HCT116 (cell line): ENCODE measurements around the gene ADAMTS16. TPM values are rescaled to one million over a fixed set of nuclear protein-coding genes. Genes with fewer than 3 reads are reported as not detected.

Experiments
- ATAC-seq: fragments of 200-7000 bp; cut with Tn5 transposase; 2 replicates; pipeline ENCODE4 v1.9.1; 2020; ENCODE audit warnings: mild to moderate bottlenecking, moderate library complexity
- BruUV-seq: library from RNA; stranded (reverse); fragments of 400-500 nt; replicated peaks from 2 replicates; lab custom pipeline; 2021; lab: Mats Ljungman, UMichigan
- CTCF ChIA-PET: fragments of 300-600 bp; sonication (Branson Sonifier 250); formaldehyde crosslinking; loops from one replicate; lab custom pipeline; 2021; ENCODE audit warnings: antibody characterized with exemption; lab: Charles Lee
- POLR2A ChIA-PET: fragments of 300-600, 350-600 bp; sonication (Branson Sonifier 250); formaldehyde crosslinking; loops from one replicate; lab custom pipeline; 2021; ENCODE audit warnings: antibody characterized with exemption; lab: Charles Lee
- RAD21 ChIA-PET, 2 experiments: fragments of 300-600 bp; sonication (Branson Sonifier 250); formaldehyde crosslinking; loops; one replicate each; lab custom pipeline; 2023; ENCODE audit warnings: low total read pairs in 2 of 2; ENCODE audit not compliant: uncharacterized antibody in 2 of 2, unreplicated experiment in 2 of 2, low non-redundant PET in 1 of 2; lab: Charles Lee
- DNase-seq: peaks from one replicate; pipeline ENCODE4 v3.0.0-alpha.2; 2010; ENCODE audit warnings: low read depth, low spot score
- H2AFZ ChIP-seq: fragments of 200-600 bp; shearing (Covaris generic), sonication (generic); 2 replicates; pipeline ENCODE4 v1.6.1; 2017; ENCODE audit warnings: low read depth, mixed run types, mixed read lengths, antibody characterized with exemption, low read length; ENCODE audit not compliant: poor library complexity, severe bottlenecking
- H3K27ac ChIP-seq: 2 replicates; pipeline ENCODE4 v1.5.1; 2012; ENCODE audit warnings: low read depth, low read length
- H3K27me3 ChIP-seq: fragments of 200-600 bp; sonication (generic); 2 replicates; pipeline ENCODE4 v1.6.1; 2016; ENCODE audit warnings: mixed run types, low read length, mixed read lengths; ENCODE audit not compliant: insufficient read depth
- H3K36me3 ChIP-seq, 2 experiments: fragments of 200-500 bp in 1 of 2; fragments of 200-600 bp in 1 of 2; sonication (Bioruptor generic) in 1 of 2; sonication (generic) in 1 of 2; 2 replicates each; pipeline versions ENCODE4 v1.5.1 to v1.6.1; 2014 to 2016; ENCODE audit warnings: low read length in 2 of 2, inconsistent platforms in 1 of 2, mixed read lengths in 1 of 2, mixed run types in 1 of 2; ENCODE audit not compliant: insufficient read depth in 2 of 2, control insufficient read depth in 1 of 2
- H3K4me1 ChIP-seq, 2 experiments: fragments of 200-600 bp in 1 of 2; sonication (generic) in 1 of 2; 2 replicates each; pipeline versions ENCODE4 v1.5.1 to v1.6.1; 2012 to 2017; ENCODE audit warnings: low read length in 2 of 2, inconsistent platforms in 1 of 2, mild to moderate bottlenecking in 1 of 2, mixed read lengths in 1 of 2, mixed run types in 1 of 2, moderate library complexity in 1 of 2; ENCODE audit not compliant: insufficient read depth in 2 of 2, control insufficient read depth in 1 of 2
- H3K4me2 ChIP-seq: fragments of 200-600 bp; sonication (generic); 2 replicates; pipeline ENCODE4 v1.6.1; 2017; ENCODE audit warnings: mixed run types, low read length, mixed read lengths
- H3K4me3 ChIP-seq, 2 experiments: fragments of 200-600 bp in 1 of 2; sonication (generic) in 1 of 2; replicated peaks in 1 of 2; 2 replicates each; pipeline ENCODE4 v1.5.1; 2011 to 2016; ENCODE audit warnings: low read length in 2 of 2, control low read depth in 1 of 2, low read depth in 1 of 2, mild to moderate bottlenecking in 1 of 2, mixed read lengths in 1 of 2, mixed run types in 1 of 2
- H3K79me2 ChIP-seq: fragments of 200-600 bp; sonication (generic); 2 replicates; pipeline ENCODE4 v1.6.1; 2017; ENCODE audit warnings: mild to moderate bottlenecking, mixed run types, low read length, moderate library complexity, mixed read lengths; ENCODE audit not compliant: insufficient read depth
- H3K9ac ChIP-seq: fragments of 200-600 bp; sonication (generic); 2 replicates; pipeline ENCODE4 v1.6.1; 2016; ENCODE audit warnings: low read length, mixed read lengths
- H3K9me2 ChIP-seq: fragments of 200-600 bp; sonication (generic), shearing (Covaris generic); 2 replicates; pipeline ENCODE4 v1.6.1; 2017; ENCODE audit warnings: mixed run types, mild to moderate bottlenecking, moderate library complexity; ENCODE audit not compliant: insufficient read depth
- H3K9me3 ChIP-seq, 2 experiments: fragments of 200-500 bp in 1 of 2; fragments of 200-600 bp in 1 of 2; sonication (Bioruptor generic) in 1 of 2; sonication (generic) in 1 of 2; 2 replicates each; pipeline ENCODE4 v1.6.1; 2014 to 2017; ENCODE audit warnings: low read length in 2 of 2, mixed read lengths in 2 of 2, inconsistent platforms in 1 of 2, low read depth in 1 of 2, mild to moderate bottlenecking in 1 of 2, mixed run types in 1 of 2, moderate library complexity in 1 of 2; ENCODE audit not compliant: control insufficient read depth in 1 of 2, insufficient read depth in 1 of 2
- H4K20me1 ChIP-seq: fragments of 200-600 bp; sonication (generic), shearing (Covaris generic); 2 replicates; pipeline ENCODE4 v1.6.1; 2017; ENCODE audit warnings: mixed run types, mild to moderate bottlenecking, moderate library complexity; ENCODE audit not compliant: insufficient read depth
- CBX3 ChIP-seq: IDR thresholded peaks from 2 replicates; pipeline ENCODE4 v1.6.1; 2012; ENCODE audit warnings: low read depth
- CTCF ChIP-seq, 3 experiments: fragments of 200-600 bp in 1 of 3; sonication (generic) in 1 of 3; IDR thresholded peaks in 2 of 3; conservative IDR thresholded peaks in 1 of 3; 2 replicates each; pipeline ENCODE4 v1.5.1; 2012 to 2017; ENCODE audit warnings: low read depth in 2 of 3, low read length in 2 of 3, antibody characterized with exemption in 1 of 3, borderline replicate concordance in 1 of 3, control low read depth in 1 of 3, mild to moderate bottlenecking in 1 of 3, mixed read lengths in 1 of 3, mixed run types in 1 of 3, moderate library complexity in 1 of 3; ENCODE audit not compliant: insufficient read depth in 1 of 3
- EGR1 ChIP-seq: IDR thresholded peaks from 2 replicates; pipeline ENCODE4 v1.6.1; 2012; ENCODE audit warnings: low read depth
- ELF1 ChIP-seq: IDR thresholded peaks from 2 replicates; pipeline ENCODE4 v1.6.1; 2012; ENCODE audit warnings: low read depth, borderline replicate concordance
- EZH2 ChIP-seq: fragments of 200-600 bp; sonication (generic); IDR thresholded peaks from 2 replicates; pipeline ENCODE4 v1.6.1; 2017; ENCODE audit warnings: antibody characterized with exemption, mixed run types
- EZH2phosphoT487 ChIP-seq: fragments of 200-600 bp; IDR thresholded peaks from 2 replicates; pipeline ENCODE4 v1.6.1; 2018; ENCODE audit warnings: antibody characterized with exemption, borderline replicate concordance
- FOSL1 ChIP-seq: IDR thresholded peaks from 2 replicates; pipeline ENCODE4 v1.6.1; 2012; ENCODE audit warnings: low read depth
- JUND ChIP-seq: IDR thresholded peaks from 2 replicates; pipeline ENCODE4 v1.6.1; 2012
- POLR2A ChIP-seq: IDR thresholded peaks from 2 replicates; pipeline ENCODE4 v1.7.0; 2011; ENCODE audit warnings: borderline replicate concordance; ENCODE audit not compliant: insufficient read depth, insufficient read length; ENCODE audit errors: extremely low read depth
- POLR2AphosphoS5 ChIP-seq: IDR thresholded peaks from 2 replicates; pipeline ENCODE4 v1.6.1; 2011; ENCODE audit warnings: mild to moderate bottlenecking, low read depth, low read length, moderate library complexity
- RAD21 ChIP-seq: IDR thresholded peaks from 2 replicates; pipeline ENCODE4 v1.6.1; 2012; ENCODE audit warnings: low read depth, mild to moderate bottlenecking
- SP1 ChIP-seq: IDR thresholded peaks from 2 replicates; pipeline ENCODE4 v1.6.1; 2012; ENCODE audit warnings: low read depth
- YY1 ChIP-seq: IDR thresholded peaks from 2 replicates; pipeline ENCODE4 v1.6.1; 2011; ENCODE audit warnings: low read length, low read depth, moderate library complexity, mild to moderate bottlenecking; ENCODE audit not compliant: insufficient replicate concordance; ENCODE audit errors: extremely low read depth
- ZFX ChIP-seq: fragments of 450-650 bp; IDR thresholded peaks from 2 replicates; pipeline ENCODE4 v1.6.1; 2017
- ZNF274 ChIP-seq: fragments of 200-500 bp; sonication (Bioruptor generic); IDR thresholded peaks from 2 replicates; pipeline ENCODE4 v1.6.1; 2014; ENCODE audit warnings: mild to moderate bottlenecking, low read depth, low read length, inconsistent platforms
- intact Hi-C: fragments of 100-400 bp; cut with micrococcal nuclease; formaldehyde crosslinking; loops from 2 replicates; pipeline ENCODE4 v1.10.0; 2022
- total RNA-seq: library from RNA; stranded (reverse); gene quantifications from one replicate; pipeline ENCODE4 v1.2.1, GENCODE V29; 2021; ENCODE audit not compliant: unreplicated experiment
- TF ChIP-seq, protein P1 (sequence below): IDR thresholded peaks from 2 replicates; pipeline ENCODE4 v1.6.1; 2012
- TF ChIP-seq, protein P2 (sequence below): IDR thresholded peaks from 2 replicates; pipeline ENCODE4 v1.6.1; 2012
- TF ChIP-seq, protein P3 (sequence below): IDR thresholded peaks from 2 replicates; pipeline ENCODE4 v1.6.1; 2011; ENCODE audit warnings: mild to moderate bottlenecking, low read length, moderate library complexity; ENCODE audit not compliant: insufficient replicate concordance; ENCODE audit errors: extremely low read depth

ADAMTS16 gene
- total RNA-seq, 1 experiment from 2014 or later: 2.4 TPM

GRCh38 chr5:5191906-5192305 lies 51.8 kb downstream of the ADAMTS16 start:
- CTCF ChIA-PET: no interaction called here

More at GRCh38 chr5:5191906-5192305, 51.8 kb downstream of the ADAMTS16 start:
- intact Hi-C loops: no loop called here
- H3K27me3 ChIP-seq: no peaks in the 10 kb centered on the region
- no peak overlapping the region for H2AFZ ChIP-seq
- H3K36me3 ChIP-seq: no peaks in the 10 kb centered on the region
- H3K4me2 ChIP-seq: no peak overlapping the region
- ChIA-PET POLR2A (no interaction called here), RAD21 (no interaction called here)
- no TSS peak for BruUV-seq
- H4K20me1 ChIP-seq: no peaks in the 10 kb centered on the region
- DNase-seq: no peak
- no peaks in the 10 kb centered on the region for H3K9me3 ChIP-seq
- H3K79me2 ChIP-seq: no peaks in the 10 kb centered on the region
- H3K9me2 ChIP-seq: no peaks in the 10 kb centered on the region
- no peak for TF ChIP-seq FOSL1
- TF ChIP-seq POLR2A: no peak
- no peak for TF ChIP-seq EZH2phosphoT487
- TF ChIP-seq EGR1: no peak
- TF ChIP-seq YY1: no peak
- TF ChIP-seq ZFX: no peak
- TF ChIP-seq EZH2: no peak
- TF ChIP-seq, protein P1, sequence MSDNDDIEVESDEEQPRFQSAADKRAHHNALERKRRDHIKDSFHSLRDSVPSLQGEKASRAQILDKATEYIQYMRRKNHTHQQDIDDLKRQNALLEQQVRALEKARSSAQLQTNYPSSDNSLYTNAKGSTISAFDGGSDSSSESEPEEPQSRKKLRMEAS: no peak
- no peak for TF ChIP-seq RAD21
- TF ChIP-seq JUND: no peak
- no peak for TF ChIP-seq ELF1
- no peak for TF ChIP-seq POLR2AphosphoS5
- TF ChIP-seq, protein P2, sequence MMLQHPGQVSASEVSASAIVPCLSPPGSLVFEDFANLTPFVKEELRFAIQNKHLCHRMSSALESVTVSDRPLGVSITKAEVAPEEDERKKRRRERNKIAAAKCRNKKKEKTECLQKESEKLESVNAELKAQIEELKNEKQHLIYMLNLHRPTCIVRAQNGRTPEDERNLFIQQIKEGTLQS: no peak
- TF ChIP-seq, protein P3, sequence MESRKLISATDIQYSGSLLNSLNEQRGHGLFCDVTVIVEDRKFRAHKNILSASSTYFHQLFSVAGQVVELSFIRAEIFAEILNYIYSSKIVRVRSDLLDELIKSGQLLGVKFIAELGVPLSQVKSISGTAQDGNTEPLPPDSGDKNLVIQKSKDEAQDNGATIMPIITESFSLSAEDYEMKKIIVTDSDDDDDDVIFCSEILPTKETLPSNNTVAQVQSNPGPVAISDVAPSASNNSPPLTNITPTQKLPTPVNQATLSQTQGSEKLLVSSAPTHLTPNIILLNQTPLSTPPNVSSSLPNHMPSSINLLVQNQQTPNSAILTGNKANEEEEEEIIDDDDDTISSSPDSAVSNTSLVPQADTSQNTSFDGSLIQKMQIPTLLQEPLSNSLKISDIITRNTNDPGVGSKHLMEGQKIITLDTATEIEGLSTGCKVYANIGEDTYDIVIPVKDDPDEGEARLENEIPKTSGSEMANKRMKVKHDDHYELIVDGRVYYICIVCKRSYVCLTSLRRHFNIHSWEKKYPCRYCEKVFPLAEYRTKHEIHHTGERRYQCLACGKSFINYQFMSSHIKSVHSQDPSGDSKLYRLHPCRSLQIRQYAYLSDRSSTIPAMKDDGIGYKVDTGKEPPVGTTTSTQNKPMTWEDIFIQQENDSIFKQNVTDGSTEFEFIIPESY: no peak
- TF ChIP-seq SP1: no peak
- TF ChIP-seq CTCF (IDR thresholded peaks at IDR 0.05 in 2 of 3, conservative IDR thresholded peaks at IDR 0.05 in 1 of 3; ENCODE audit: borderline replicate concordance in 1 of 3, insufficient read depth in 1 of 3, low read depth in 2 of 3, low read length in 2 of 3): no peak
- no peak for TF ChIP-seq ZNF274
- TF ChIP-seq CBX3: no peak
- TF ChIP-seq, all 23 proteins: peak for 0
- Histone ChIP-seq H3K4me1 (peaks cover 0 to 4% of the 10 kb centered on the region in 2 experiments; a peak in 1 of 4 replicates), H3K27ac (no peak overlapping the region), H3K4me3 (no peak overlapping the region), H3K9ac (no peak overlapping the region)
- ATAC-seq: no peak
